GM21381 (cell line): Measurements from ENCODE around the gene SLC13A1.
"Not testable (repeated sequence)": the region's sequence is repeated elsewhere in the genome, so short reads cannot be mapped to it uniquely, and the experiment has no call there.

ENCODE experiments used
- ATAC-seq: cut with Tn5 transposase; IDR thresholded peaks from one replicate; pipeline ENCODE4 v1.9.1; 2021; ENCODE audit warnings: mild to moderate bottlenecking, moderate library complexity; ENCODE audit not compliant: unreplicated experiment

Gene SLC13A1

DNA sequence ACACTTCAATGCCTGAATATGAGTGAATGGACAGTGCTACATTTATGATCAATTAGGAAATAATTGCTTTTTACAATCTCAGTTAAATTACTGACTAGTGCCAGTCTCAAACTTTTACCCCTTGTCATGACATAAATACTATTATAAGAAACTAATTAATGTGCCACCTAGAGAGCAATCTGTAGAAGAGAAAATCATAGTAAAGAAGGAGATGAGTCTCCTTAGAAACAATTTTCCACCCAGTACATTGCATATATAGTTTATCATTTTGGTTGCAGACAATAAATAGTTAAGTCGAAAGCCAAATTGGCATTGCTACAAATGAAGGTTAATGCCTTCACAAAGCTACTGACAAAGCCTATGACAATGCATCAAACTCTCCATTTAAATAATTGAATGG lies 68.6 kb downstream of the SLC13A1 start:
- ATAC-seq, result no peak

DNA sequence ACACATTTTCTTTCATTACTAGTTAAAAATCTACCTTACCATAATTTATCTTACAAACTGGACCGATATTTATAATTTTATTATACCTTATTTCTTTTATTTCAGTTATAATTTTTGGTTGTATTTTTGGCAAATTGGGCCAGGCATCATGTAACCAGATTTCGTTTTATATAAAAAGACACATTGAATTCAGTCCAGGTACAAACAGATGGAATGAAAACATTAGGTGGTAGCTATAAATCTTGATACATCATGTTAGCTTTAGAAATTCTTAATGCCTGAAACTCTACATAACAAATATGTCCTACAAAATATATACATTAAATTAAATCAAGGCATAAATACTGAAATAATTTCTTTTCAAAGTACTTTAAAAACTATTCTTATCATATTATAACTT lies 73.1 kb downstream of the SLC13A1 start:
- ATAC-seq, result no peak

DNA sequence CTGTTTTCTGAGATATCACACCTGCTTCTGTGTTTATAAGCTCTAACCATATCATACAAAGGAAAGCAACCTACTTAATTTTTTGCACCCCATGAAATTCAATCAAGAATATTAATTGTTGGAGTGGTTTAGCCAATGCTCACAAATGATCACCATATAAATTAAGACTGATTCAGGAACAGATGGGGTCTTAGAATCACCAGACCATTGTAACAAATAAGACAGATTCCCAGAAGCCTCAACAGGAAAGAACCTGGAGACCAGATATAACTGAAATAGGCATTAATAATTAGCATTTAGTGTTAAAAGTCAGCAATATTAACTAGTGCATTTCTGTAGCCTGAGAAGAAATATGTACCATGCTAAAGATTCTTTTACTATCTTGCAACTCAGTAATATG lies 73.6 kb downstream of the SLC13A1 start:
- ATAC-seq, result no peak

DNA sequence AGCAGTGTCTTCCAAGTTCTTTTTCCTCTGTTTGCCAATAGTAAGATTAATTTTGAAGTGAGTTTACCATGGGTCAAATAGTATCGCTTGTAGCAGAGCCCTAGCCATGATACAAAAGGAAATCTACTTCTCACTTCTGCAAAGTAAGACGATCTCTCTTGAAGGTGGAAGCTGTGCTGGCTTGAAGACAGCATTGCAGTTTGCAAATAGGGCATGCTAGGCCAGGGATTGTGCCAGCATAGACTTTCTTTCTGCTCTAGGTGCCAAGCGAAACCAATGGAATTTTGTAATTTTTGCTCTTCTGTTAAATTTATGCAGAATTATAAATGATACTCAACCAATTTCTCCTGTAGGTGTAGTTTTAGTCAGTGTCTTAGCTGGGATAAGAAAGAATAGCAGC lies 74.5 kb downstream of the SLC13A1 start:
- ATAC-seq, result no peak

DNA sequence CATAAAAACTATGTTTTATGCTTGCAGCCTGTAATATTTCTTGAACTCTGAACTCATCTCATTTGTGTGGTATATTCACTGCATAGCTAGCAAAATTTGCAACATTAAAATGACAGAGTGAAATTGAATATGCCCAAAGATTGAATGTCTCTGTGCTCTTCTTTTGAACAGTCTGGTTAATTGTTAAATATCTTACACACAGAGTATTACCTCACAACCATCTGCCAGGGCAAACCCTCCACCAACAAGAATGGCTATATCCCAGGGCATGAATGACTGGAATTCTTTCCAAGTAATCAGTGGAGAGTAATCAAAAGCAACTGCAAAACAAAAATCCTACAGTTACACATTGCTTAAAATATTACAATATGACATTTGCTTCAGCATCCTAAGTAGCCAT lies 76.9 kb downstream of the SLC13A1 start:
- no peak for ATAC-seq

DNA sequence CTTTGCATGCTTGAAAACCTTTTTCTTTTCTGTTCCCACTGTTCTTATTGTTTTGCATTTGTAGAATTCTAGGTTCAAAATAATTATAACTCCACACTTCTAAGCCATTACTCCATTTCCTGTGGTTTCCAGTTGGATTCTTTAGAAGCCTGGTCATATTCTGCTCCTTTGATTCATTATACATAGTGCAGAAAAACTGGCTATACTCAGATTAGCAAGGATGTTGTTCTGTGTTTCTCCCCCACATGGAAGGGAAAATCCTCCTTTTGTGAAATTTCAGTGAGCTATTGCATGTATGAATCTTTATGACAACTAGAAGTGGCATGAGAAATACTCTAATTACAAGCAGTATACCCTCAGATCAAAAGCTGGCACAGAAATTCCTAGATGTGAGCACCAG lies 79.5 kb downstream of the SLC13A1 start:
- no peak for ATAC-seq

DNA sequence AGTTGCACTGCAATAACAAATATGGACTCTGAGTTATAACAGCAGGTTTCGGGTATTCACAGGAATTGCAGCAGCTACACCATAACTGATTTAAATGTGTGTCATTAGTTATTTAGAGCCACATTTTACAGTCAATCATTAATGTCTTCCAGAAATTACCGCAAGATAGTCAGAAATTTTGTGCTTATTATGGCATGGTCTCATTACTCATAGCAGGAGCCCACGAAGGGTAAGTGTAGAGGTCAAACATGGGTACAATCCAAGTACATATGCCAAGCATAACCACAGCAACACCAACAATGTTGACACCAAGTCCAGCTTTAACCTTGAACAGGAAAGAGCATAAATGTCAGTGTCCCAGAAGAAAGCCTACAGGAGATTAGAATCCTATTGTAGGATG lies 84.4 kb downstream of the SLC13A1 start:
- no peak for ATAC-seq

DNA sequence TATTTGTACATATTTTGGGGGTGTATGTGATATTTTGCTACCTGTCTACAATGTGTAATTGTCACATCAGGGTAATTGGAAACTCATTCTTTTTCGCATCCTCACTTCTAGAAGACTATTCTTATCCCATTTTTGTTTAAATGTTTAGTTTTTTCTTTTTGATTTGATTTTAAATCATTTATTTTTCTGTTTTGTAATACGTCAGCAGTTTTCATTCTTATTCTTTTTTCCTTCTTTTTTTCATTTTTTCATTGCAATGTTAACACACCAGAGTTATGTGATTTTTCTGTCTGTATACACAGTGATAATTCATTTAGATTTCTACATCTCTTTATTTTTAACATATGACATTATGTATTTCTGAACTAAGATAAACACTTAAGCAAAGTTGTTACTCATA lies 85.5 kb downstream of the SLC13A1 start:
- ATAC-seq, result no peak

DNA sequence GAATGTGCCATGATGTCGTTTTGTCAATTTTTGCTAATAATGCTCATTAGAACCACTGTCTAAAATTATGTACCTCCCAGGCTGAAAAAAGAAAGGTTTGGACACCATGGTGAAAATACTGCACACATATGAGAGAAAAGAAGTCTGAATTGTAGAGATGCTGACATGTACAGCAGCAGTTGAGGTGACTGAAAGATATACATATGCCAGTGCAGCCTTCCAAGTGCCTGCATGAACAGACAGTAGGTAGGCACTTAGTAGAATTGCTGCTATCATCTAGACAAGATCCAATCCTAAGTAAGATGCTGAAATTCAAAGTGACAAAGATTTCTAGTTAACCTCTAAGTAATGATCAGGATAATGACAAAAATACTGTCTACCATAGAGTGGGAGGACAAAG lies 86.9 kb downstream of the SLC13A1 start:
- ATAC-seq, result no peak

DNA sequence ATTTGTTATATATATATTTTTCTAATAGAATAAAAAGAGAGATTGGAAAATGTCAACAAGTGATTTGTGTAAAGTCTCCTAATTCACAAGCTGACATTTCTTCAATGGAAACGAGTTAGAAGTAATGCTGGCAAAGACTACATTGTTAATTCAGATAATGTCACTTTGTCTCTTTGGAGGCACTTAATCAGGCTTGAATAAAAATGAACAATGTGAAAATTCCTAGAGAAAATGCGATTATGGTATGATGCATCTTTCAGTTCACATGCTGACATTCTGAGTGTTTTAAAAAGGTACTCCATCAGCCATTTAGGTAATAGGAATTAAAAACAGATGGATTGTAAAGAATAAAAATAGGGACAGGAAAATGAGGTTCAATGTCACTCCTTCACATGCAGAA lies 100.1 kb downstream of the SLC13A1 start:
- no peak for ATAC-seq

DNA sequence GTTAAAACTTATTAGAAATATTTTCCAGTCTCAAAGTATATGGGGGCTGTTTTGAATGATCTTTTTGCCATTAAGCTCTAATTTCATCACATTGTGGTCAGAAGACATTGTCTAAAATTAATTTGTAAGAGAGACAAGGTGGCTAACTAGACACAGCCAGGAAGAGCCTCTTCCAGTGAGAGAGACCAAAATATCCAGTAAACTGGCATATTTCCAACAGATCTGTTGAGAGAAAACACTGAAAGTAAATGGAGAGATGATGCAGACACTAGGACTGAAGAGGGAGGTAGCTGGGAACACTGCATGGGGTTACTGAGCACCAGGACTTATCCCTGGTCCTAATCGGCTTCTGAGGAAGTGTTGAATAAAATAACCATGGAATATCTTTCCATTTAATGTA lies 102.8 kb downstream of the SLC13A1 start:
- ATAC-seq, result no peak

DNA sequence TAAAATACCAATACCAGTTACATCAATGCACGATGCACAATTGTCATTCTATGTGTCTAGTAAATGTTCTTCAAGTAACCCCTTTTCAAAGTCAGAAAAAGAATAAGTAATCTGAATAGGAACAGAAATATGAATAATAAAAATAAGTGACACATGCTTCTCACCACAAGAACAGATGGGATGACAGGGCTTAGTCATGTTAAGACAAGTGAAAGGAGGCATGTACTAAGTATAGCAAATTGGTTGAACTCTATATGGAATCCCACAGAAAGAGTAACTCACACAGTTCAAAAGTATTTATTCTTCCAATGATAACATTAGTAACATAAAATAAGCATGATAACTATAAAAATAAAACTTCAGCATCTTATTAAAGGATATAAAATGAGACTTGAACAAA lies 103.3 kb downstream of the SLC13A1 start:
- ATAC-seq, result no peak

DNA sequence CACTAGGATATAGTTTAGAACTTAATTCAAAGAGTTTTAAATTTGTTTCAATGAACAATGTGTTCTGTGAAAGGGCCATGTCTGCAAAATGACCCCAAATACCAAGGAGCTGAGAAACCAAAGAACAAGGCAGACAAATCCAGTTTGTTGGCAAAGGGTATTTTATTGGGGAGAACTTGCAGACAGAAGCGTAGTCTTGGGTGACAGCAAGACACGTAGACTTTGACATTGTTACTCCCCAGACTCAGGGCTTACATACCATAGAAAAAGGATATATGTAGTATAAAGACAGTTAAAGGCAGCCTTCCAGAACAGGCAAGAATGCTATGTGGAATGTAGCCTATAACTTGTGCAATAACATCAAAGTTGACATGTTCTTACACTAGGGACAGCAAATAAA lies 109.3 kb downstream of the SLC13A1 start:
- no peak for ATAC-seq

DNA sequence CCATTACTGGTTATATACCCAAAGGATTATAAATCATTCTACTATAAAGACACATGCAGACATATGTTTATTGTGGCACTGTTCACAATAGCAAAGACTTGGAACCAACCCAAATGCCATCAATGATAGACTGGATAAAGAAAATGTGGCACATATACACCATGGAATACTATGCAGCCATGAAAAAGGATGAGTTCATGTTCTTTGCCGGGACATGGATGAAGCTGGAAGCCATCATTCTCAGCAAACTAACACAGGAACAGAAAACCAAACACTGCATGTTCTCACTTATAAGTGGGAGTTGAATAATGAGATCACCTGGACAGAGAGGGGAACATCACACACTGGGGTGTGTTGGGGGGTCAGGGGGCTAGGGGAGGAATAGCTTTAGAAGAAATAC lies 112.9 kb downstream of the SLC13A1 start:
- not testable (repeated sequence) for ATAC-seq

DNA sequence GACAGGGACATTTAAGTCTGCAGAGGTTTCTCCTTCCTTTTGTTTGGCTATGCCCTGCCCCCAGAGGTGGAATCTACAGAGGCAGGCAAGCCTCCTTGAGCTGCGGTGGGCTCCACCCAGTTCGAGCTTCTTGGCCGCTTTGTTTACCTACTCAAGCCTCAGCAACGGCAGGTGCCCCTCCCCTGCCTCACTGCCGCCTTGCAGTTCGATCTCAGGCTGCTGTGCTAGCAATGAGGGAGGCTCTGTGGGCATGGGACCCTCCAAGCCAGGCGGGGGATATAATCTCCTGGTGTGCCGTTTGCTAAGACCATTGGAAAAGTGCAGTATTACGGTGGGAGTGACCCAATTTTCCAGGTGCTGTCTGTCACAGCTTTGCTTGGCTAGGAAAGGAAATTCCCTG lies 114.9 kb downstream of the SLC13A1 start:
- ATAC-seq, result not testable (repeated sequence)

DNA sequence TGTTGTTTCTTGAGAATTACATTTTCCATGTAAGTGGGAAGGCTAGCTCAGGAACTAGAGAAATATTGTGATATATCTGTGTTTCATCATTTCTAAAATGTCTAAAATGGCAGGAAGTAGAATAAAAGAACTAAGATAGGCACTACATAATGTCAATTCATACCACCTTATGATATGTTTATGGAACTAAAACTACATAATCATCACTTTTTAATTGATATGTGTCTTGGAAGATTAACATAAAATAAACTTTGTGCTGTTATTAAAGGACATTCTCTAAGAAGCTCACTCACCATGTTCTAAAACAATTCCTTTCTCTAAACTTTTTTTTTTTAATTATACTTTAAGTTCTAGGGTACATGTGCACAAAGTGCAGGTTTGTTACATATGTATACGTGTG lies 120.7 kb downstream of the SLC13A1 start:
- ATAC-seq, result no peak

DNA sequence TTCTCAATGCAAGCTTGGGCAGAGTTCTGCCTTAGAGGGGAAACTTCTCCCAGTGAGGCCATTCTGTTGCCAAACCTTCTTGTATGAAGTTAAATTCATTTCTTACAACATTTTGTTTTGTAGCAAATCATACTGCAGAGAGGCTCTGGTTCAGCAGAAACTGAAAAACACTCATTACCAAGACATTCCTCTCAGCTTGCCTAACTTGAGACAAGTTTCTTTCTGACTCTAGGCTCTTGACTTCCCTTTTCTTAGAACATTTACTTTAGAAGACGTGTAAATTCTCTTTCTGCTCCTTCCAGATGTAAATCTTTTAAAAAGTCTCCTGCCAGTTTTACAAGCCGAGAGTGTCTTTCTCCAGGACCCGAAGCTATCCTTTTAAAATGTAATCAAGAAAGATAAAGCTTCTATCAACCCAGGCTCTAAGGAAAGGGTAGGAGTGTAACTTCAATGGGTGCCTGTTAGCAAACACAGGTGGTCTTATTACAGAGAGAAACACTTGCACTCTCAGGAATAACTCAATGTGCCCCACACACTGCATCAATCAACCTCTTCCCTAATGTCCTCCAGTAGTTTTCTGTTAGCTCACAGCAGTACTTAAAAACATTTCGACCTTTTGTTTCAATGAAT lies 123.8 kb downstream of the SLC13A1 start:
- ATAC-seq, result no peak

DNA sequence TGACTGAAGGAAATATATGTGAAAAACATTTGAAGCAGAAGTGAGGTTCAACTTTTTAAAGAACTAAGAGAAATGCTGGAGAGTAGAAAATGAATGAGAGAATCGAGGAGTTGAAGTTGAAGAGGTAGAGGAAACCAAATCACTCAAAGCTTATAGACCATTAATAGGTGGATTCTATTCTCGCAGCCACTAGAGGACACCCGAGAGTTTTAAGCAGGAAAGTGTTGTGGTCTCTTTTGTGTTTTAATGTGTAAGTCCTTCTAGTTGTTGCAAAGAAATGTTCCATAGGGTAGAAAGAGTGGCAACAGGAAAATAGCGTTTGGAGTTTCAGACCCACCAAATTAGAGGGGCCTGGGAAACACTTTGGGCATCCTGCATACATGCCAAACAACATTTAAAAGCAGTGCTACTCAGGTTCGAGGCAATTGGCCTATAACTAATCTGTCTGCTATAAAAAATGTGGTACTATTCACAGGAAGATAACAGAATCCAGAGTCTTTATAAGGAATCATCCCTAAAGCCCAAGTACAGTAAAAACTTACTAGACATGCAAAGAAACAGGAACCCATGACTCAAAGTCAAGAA lies 129.0 kb downstream of the SLC13A1 start:
- no peak for ATAC-seq

DNA sequence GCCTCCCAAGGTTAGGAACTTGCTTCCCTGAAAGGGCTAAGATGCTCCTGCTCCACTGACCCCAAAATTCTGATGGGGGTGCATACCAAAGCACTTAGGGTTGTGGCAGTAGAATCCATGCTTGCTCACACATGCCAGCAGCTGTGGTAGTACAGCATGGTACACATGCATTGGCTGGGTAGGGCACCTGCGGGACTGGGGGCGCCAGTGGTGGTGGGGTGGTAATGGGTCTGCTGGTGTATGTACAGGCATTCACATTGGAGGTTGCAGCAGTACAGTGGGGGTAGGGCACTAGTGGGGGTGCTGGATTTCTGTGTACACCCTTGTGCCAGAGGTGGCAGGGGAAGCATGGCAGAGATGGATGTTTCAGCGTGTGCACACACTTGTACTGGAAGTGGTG lies 132.0 kb downstream of the SLC13A1 start:
- ATAC-seq, result no peak
